C4-2B (cell line): ENCODE results near the gene PLPP6.

Source experiments
- ZFX ChIP-seq: fragments of 450-650 bp; IDR thresholded peaks from 2 replicates; pipeline ENCODE4 v1.6.1; 2017
- TF ChIP-seq, protein P1 (sequence below): fragments of 450-650 bp; conservative IDR thresholded peaks from 2 replicates; pipeline ENCODE4 v1.5.1; 2017; ENCODE audit warnings: mild to moderate bottlenecking

DNA sequence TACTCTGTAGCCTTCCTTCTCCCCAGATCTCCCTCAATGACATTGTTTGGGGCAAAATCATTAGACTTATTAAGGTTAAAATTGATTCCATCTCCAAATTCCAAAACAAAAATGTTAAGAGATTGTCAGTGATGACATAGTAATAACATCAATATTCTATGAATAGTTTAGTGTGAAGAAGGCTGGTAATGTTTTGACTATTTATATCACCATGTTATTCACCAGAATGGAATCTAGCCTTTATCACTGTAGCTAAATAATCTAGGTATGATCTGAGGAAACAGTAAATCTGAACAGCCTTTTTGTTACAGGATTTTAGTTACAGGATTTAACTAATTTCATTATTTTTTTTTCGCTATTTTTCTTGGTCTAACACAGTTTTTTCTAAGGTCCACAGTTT, 929 bp upstream of the PLPP6 start:
- TF ChIP-seq, protein P1, sequence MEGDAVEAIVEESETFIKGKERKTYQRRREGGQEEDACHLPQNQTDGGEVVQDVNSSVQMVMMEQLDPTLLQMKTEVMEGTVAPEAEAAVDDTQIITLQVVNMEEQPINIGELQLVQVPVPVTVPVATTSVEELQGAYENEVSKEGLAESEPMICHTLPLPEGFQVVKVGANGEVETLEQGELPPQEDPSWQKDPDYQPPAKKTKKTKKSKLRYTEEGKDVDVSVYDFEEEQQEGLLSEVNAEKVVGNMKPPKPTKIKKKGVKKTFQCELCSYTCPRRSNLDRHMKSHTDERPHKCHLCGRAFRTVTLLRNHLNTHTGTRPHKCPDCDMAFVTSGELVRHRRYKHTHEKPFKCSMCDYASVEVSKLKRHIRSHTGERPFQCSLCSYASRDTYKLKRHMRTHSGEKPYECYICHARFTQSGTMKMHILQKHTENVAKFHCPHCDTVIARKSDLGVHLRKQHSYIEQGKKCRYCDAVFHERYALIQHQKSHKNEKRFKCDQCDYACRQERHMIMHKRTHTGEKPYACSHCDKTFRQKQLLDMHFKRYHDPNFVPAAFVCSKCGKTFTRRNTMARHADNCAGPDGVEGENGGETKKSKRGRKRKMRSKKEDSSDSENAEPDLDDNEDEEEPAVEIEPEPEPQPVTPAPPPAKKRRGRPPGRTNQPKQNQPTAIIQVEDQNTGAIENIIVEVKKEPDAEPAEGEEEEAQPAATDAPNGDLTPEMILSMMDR: no peak
- no peak for TF ChIP-seq ZFX
